HL-60 (cell line): ENCODE data around the gene PIH1D1.

Source experiments
- DNase-seq, 2 experiments: peaks; one replicate each; pipeline ENCODE4 v3.0.0-alpha.2; 2010 to 2020; ENCODE audit warnings: low read depth in 1 of 2, low spot score in 1 of 2
- H3K27ac ChIP-seq: fragments of 250-450 bp; sonication (Bioruptor Pico); replicated peaks from 2 replicates; pipeline ENCODE4 v1.5.1; 2020; ENCODE audit warnings: mild to moderate bottlenecking, moderate library complexity
- H3K27me3 ChIP-seq: fragments of 250-450 bp; sonication (Bioruptor Pico); 2 replicates; pipeline ENCODE4 v1.5.1; 2021; ENCODE audit warnings: mild to moderate bottlenecking, moderate library complexity; ENCODE audit not compliant: insufficient read depth, poor library complexity, severe bottlenecking
- H3K4me3 ChIP-seq: replicated peaks from 2 replicates; pipeline ENCODE4 v1.5.1; 2011; ENCODE audit warnings: mild to moderate bottlenecking, control low read depth, low read length; ENCODE audit not compliant: insufficient read depth
- CTCF ChIP-seq: IDR thresholded peaks from one replicate; pipeline ENCODE4 v1.5.1; 2011; ENCODE audit warnings: low read length, control low read depth, inconsistent platforms; ENCODE audit not compliant: insufficient read depth
- GABPA ChIP-seq: IDR thresholded peaks from 2 replicates; pipeline ENCODE4 v1.6.1; 2012; ENCODE audit warnings: low read depth
- POLR2AphosphoS5 ChIP-seq: IDR thresholded peaks from 2 replicates; pipeline ENCODE4 v1.6.1; 2012; ENCODE audit warnings: low read depth
- REST ChIP-seq: IDR thresholded peaks from 2 replicates; pipeline ENCODE4 v1.6.1; 2012; ENCODE audit warnings: low read depth; ENCODE audit not compliant: insufficient replicate concordance
- SPI1 ChIP-seq: IDR thresholded peaks from 2 replicates; pipeline ENCODE4 v1.6.1; 2012; ENCODE audit warnings: low read depth, mild to moderate bottlenecking, borderline replicate concordance

The PIH1D1 gene

GRCh38 chr19:49436381-49437017 lies 15.1 kb downstream of the PIH1D1 start:
- Histone ChIP-seq H3K4me3 (no peak overlapping the region), H3K27ac (no peak overlapping the region), H3K27me3 (peaks cover 50% of the 10 kb centered on the region)
- TF ChIP-seq POLR2AphosphoS5 (no peak), SPI1 (no peak)
- DNase-seq, result no peak

- no peak overlapping the region for H3K4me3 ChIP-seq
- TF ChIP-seq POLR2AphosphoS5, result no peak
- TF ChIP-seq CTCF, result no peak
- TF ChIP-seq GABPA, result no peak
- no peak for TF ChIP-seq SPI1
- no peak for TF ChIP-seq REST
- no peak for DNase-seq
- H3K27me3 ChIP-seq, result peaks cover 51% of the 10 kb centered on the region
- H3K27ac ChIP-seq, result no peak overlapping the region
These were observed 15.9 kb downstream of the PIH1D1 start for GRCh38 chr19:49435670-49436069.

- peaks cover 48% of the 10 kb centered on the region for H3K27me3 ChIP-seq
- DNase-seq, result no peak
- H3K27ac ChIP-seq, result no peak overlapping the region
- TF ChIP-seq CTCF, result no peak
- TF ChIP-seq GABPA, result no peak
- no peak for TF ChIP-seq SPI1
- TF ChIP-seq REST, result no peak
- TF ChIP-seq POLR2AphosphoS5, result no peak
- H3K4me3 ChIP-seq, result no peak overlapping the region
These were observed 16.6 kb downstream of the PIH1D1 start for GRCh38 chr19:49434907-49435583.

GRCh38 chr19:49433240-49433901 lies 18.2 kb downstream of the PIH1D1 start:
- Histone ChIP-seq H3K4me3 (no peak overlapping the region), H3K27ac (no peak overlapping the region), H3K27me3 (peaks cover 47% of the 10 kb centered on the region)
- no peak for TF ChIP-seq REST
- no peak for DNase-seq
